Muscle of leg (tissue), 11 donors: Measurements from ENCODE around the gene CCT3. TPM values are rescaled to one million over a fixed set of nuclear protein-coding genes. Genes with fewer than 3 reads are reported as not detected.
"Not testable (repeated sequence)": the region's sequence is repeated elsewhere in the genome, so short reads cannot be mapped to it uniquely, and the experiment has no call there.

Experiments used
- DNase-seq: peaks from one replicate; pipeline ENCODE4 v3.0.0; 2013
- H3K27ac ChIP-seq: one replicate; pipeline ENCODE4 v1.5.1; 2013; ENCODE audit warnings: mild to moderate bottlenecking, low read length, control low read depth
- H3K27me3 ChIP-seq: one replicate; pipeline ENCODE4 v1.6.1; 2013; ENCODE audit warnings: low read length; ENCODE audit not compliant: control insufficient read depth, insufficient read depth
- H3K36me3 ChIP-seq: one replicate; pipeline ENCODE4 v1.6.1; 2013; ENCODE audit warnings: low read length; ENCODE audit not compliant: control insufficient read depth, insufficient read depth
- H3K4me1 ChIP-seq: one replicate; pipeline ENCODE4 v1.6.1; 2013; ENCODE audit warnings: low read length; ENCODE audit not compliant: control insufficient read depth, insufficient read depth
- H3K4me3 ChIP-seq: one replicate; pipeline ENCODE4 v1.5.1; 2013; ENCODE audit warnings: low read length, control low read depth
- H3K9me3 ChIP-seq: replicated peaks from 2 replicates; pipeline ENCODE4 v1.6.1; 2013; ENCODE audit warnings: low read depth, low read length; ENCODE audit not compliant: control insufficient read depth
- WGBS: methylation state at CpG from one replicate; pipeline ENCODE4 v1.1.5; 2013; ENCODE audit warnings: missing lambda C conversion rate; ENCODE audit not compliant: insufficient coverage; 5-methylcytosine and 5-hydroxymethylcytosine counted together
- polyA plus RNA-seq, 8 donors: library from polyadenylated mRNA; unstranded; fragments of 120-200 nt; gene quantifications; one replicate each; pipeline versions ENCODE4 v1.2.1 to v1.2.3, GENCODE V29; 2013; ENCODE audit warnings: inconsistent platforms in 1 of 8, low replicate concordance in 1 of 8; ENCODE audit not compliant: insufficient read length in 8 of 8, insufficient read depth in 1 of 8
- total RNA-seq: library from RNA; stranded (reverse); fragments of 120-200 nt; gene quantifications from one replicate; pipeline ENCODE4 v1.2.4, GENCODE V29; 2013

CCT3 gene
- total and polyA plus RNA-seq, 9 donors = 197 to 293 (median 225) TPM

DNA sequence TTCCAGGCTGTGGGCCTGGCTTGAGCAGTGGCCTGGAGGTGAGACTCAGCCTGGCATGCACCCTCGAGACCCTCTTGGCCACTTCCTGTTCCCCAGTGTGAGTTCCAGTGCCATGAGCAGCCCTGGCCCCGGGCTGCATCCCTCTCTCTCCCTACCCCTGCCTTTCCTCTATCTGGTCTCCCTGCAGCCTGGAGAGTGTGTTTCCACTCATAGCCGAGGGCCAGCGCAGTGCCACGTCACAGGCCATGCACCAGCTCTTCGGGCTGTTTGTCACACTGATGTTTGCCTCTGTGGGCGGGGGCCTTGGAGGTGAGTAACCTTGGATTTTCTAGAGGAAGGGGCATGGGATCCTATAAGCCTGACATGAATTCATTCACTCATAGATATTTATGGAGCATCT, 44.5 kb upstream of the CCT3 start:
- 50% methylated on average over 2 of the region's 7 CpGs for WGBS
- DNase-seq = no peak
- H3K36me3 ChIP-seq = no peaks in the 10 kb centered on the region
- H3K4me1 ChIP-seq = no peaks in the 10 kb centered on the region
- no peaks in the 10 kb centered on the region for H3K9me3 ChIP-seq
- H3K27me3 ChIP-seq = peaks cover 26% of the 10 kb centered on the region
- H3K4me3 ChIP-seq = no peak overlapping the region
- H3K27ac ChIP-seq = no peak overlapping the region

DNA sequence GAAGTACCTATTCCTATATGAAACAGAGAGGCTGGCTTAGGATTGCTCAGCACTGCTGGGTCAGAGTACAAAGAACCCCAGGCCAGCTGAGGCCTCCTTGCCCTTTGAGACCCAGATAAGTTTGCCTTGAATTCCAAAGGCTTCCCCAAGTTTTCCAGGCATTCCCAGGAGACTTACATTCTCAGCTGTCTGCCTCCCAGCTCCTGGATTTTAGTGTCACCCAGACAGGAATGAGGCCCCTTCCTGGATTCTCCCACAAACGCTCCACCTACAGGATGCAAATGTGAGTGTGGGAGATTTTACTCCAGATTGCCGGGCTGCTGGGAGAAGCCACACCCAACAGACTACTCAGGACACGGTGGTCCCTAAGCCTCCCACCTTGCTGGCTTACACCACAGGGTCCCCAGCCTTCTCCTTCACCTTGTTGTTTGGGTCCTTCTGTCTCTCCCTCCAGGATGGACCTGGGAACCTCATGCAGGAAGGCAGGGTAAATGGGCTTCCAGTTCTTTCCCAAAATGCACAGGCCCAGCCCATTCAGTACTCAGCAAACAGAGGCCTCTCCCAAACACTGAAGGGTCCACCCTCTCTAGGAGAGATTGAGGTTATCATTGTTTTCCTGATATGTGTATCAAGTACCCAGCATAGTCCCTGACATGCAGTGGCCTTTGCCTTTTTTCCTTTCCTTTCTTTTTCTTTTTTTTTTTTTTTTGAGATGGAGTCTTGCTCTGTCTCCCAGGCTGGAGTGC, 41.5 kb upstream of the CCT3 start:
- Histone ChIP-seq H3K27me3 (peaks cover 3% of the 10 kb centered on the region), H3K36me3 (no peaks in the 10 kb centered on the region), H3K27ac (no peak overlapping the region), H3K9me3 (no peaks in the 10 kb centered on the region), H3K4me3 (no peak overlapping the region), H3K4me1 (no peaks in the 10 kb centered on the region)
- no peak for DNase-seq
- WGBS = 10% methylated on average over 2 of the region's 3 CpGs

DNA sequence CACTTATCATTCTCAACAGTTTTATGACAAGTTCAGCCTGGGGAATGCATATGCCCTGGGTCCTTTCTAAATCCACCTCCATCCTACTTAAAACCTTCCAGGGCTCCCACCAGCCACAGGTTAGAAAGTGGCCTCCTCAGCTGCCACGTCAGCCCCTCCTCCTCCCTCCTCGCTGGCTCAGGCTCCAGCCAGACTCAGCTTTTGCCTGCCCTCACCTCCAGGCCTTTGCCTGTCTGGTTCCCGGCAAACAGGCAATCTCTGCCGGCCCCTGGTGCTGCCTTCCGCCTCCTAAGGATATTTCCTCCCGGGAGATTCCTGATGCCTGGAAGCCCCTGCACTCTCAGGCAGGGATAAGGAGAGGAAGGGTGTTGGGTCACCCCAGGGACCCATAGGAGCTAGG, 40.5 kb upstream of the CCT3 start:
- H3K27me3 ChIP-seq = peaks cover 7% of the 10 kb centered on the region
- no peak for DNase-seq
- no peaks in the 10 kb centered on the region for H3K9me3 ChIP-seq
- no peaks in the 10 kb centered on the region for H3K36me3 ChIP-seq
- 62% methylated on average over 2 of the region's 6 CpGs for WGBS
- H3K27ac ChIP-seq = no peak overlapping the region
- no peaks in the 10 kb centered on the region for H3K4me1 ChIP-seq
- no peak overlapping the region for H3K4me3 ChIP-seq

DNA sequence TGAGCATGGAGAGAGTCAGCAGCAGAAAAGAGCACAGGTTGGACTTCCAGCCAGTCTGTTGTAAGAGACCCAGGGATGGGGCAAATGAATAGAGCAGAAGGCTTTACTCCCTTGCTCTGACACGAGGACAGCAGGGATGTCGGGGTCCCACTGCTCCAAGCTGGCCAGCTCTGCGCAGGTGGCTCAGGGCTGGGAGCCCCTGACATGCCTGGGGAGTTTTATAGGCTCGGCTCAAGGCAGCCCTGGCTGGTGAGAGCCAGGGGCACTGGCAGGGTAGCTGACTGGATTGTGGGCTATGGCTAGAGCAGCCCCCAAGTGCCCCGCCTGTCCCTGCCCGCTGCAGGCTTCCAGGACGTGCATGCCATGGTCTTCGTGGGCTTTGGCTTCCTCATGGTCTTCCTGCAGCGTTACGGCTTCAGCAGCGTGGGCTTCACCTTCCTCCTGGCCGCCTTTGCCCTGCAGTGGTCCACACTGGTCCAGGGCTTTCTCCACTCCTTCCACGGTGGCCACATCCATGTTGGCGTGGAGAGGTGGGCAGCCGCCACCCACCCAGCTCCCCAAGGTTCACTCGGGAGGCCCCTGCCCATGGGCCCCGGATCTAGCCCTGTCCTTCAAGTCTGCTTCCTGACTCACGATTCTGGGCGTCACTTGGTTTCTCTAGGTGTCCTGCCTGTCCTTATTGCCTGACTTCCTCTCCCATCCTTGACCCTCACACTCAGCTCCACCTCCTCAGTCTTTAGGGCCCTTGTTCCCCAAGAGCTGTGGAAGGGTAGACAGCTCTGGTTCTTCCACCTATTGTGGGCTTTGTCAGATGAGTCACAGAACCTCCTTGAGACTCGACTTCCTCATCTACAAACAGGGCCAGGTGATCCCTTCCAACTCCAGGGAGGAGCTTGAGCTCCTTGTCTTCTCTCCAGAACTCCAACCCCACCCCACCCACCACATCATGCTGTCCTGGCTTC, 39.1 kb upstream of the CCT3 start:
- Histone ChIP-seq H3K4me3 (no peak overlapping the region), H3K9me3 (no peaks in the 10 kb centered on the region), H3K27ac (no peak overlapping the region), H3K36me3 (no peaks in the 10 kb centered on the region), H3K4me1 (no peaks in the 10 kb centered on the region), H3K27me3 (peaks cover 13% of the 10 kb centered on the region)
- 68% methylated on average over 20 of the region's 20 CpGs for WGBS
- DNase-seq = no peak

DNA sequence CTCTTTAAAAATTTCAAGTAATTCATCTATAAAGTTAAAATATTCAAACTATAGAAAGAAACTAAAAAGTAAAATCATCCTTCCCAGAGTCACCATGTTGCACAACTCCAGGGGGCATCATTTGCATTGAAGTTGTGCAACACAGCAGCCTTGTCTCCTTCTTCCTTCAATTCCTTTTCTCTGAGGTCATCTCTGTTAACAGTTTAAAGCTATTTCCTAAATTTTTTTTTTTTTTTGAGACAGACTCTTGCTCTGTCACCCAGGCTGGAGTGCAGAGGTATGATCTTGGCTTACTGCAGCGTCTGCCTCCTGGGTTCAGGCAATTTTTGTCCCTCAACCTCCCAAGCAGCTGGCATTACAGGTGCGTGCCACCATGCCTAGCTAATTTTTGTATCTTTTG, 38.1 kb upstream of the CCT3 start:
- 78% methylated on average over 2 of the region's 2 CpGs for WGBS

DNA sequence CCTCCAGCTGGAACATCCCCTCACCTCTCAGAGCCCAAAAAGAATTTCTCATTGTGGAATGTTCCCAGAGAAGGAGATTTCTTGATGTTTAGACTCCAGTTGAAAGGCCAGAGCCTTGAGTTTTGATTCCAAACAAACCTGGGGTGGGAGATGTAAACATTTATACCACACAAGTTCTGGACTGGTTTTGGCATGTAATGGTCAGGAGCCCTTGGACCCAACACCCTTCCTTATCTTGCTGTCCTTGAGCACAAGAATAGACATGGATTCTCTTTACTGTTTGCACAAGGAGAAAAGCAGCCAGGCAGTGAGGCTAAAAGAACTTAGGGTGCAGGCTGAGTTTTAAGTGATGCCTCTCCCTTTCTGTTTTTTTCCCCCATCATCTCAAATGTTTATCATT, 35.5 kb upstream of the CCT3 start:
- no peaks in the 10 kb centered on the region for H3K9me3 ChIP-seq
- peaks cover 9% of the 10 kb centered on the region for H3K4me1 ChIP-seq
- peaks cover 39% of the 10 kb centered on the region for H3K27me3 ChIP-seq
- H3K4me3 ChIP-seq = no peak overlapping the region
- no peaks in the 10 kb centered on the region for H3K36me3 ChIP-seq
- DNase-seq = no peak
- no peak overlapping the region for H3K27ac ChIP-seq

More for the DNA sequence above, 38.1 kb upstream of the CCT3 start:
- Histone ChIP-seq H3K4me1 (no peaks in the 10 kb centered on the region), H3K9me3 (no peaks in the 10 kb centered on the region), H3K36me3 (no peaks in the 10 kb centered on the region), H3K27me3 (peaks cover 20% of the 10 kb centered on the region), H3K4me3 (no peak overlapping the region), H3K27ac (no peak overlapping the region)
- DNase-seq = no peak

DNA sequence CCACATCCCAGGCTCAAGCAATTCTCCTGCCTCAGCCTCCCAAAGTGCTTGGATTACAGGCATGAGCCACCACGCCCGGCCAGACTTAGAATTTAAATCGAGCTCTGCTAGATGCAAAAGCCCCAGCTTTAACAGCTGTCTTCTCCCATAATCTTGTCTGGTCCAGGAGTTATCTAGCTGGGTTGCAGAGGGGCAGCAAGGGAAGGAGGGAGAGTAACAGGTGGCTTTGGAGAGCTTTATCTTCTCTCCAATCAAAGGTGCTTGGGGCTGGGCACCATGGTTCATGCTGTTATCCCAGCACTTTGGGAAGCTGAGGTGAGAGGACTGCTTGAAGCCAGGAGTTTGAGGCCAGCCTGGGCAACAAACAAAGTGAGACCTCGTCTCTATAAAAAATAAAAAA, 34.8 kb upstream of the CCT3 start:
- Histone ChIP-seq H3K27me3 (peaks cover 45% of the 10 kb centered on the region), H3K27ac (no peak overlapping the region), H3K4me3 (no peak overlapping the region), H3K36me3 (no peaks in the 10 kb centered on the region), H3K4me1 (peaks cover 9% of the 10 kb centered on the region), H3K9me3 (no peaks in the 10 kb centered on the region)
- no CpG with 5 or more reads among the region's 4 CpGs for WGBS
- DNase-seq = no peak

DNA sequence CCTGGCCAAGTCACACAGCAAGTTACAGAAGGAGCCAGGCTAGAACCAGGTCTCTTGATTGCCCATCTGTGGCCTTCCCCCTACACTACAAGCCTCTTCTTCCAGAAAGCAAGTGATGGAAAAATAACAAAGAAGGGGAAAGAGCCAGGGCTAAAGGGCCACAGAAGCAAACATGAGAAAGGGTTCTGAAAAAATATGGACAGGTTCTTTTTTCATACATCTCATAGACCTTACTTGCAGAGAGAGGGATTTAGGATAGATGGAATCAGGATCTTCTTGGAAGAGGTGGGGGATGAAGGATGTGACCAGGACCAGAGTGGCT, 34.1 kb upstream of the CCT3 start:
- peaks cover 49% of the 10 kb centered on the region for H3K27me3 ChIP-seq
- H3K9me3 ChIP-seq = no peaks in the 10 kb centered on the region
- H3K4me1 ChIP-seq = peaks cover 9% of the 10 kb centered on the region

DNA sequence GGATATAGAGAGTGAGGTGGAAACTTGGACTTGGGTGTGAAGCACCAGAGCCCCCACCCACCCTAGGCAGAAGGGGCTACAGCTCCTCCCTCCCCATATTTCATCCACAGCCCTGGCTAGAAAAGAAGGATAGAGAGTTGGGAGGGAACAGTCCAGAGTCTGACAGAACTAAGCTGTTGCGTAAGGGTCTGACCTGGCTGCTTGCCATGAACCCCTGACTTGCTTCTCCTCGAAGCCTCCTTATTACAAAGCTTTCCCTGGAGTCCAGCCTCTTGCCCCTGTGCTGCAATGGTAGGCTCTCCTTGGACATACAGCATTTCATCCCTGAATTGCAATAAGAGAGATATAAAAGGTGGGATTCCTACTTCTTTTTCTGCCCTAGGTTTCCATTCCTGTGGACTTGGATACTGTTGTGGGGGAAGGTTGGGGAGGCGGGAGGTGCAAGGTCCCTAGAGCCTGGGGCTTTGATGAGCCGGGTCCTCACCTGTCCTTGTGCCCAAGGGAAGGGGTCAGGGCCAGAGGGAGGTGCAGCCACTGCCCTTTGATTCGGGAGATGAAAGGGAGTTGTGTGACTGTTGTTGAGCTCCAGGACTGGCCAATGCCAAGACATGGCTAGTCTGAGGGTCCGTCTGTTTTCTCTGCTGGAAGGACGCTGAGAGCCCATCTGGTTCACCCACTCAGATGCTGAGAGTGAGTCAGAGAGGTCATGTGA, 33.6 kb upstream of the CCT3 start:
- H3K9me3 ChIP-seq = no peaks in the 10 kb centered on the region
- H3K27ac ChIP-seq = no peak overlapping the region
- WGBS = 34% methylated on average over 7 of the region's 7 CpGs
- H3K36me3 ChIP-seq = no peaks in the 10 kb centered on the region
- H3K4me3 ChIP-seq = no peak overlapping the region
- peaks cover 9% of the 10 kb centered on the region for H3K4me1 ChIP-seq
- H3K27me3 ChIP-seq = peaks cover 54% of the 10 kb centered on the region
- no peak for DNase-seq

More for the DNA sequence above, 34.1 kb upstream of the CCT3 start:
- H3K27ac ChIP-seq = no peak overlapping the region
- no peak overlapping the region for H3K4me3 ChIP-seq
- no peaks in the 10 kb centered on the region for H3K36me3 ChIP-seq
- no peak for DNase-seq

DNA sequence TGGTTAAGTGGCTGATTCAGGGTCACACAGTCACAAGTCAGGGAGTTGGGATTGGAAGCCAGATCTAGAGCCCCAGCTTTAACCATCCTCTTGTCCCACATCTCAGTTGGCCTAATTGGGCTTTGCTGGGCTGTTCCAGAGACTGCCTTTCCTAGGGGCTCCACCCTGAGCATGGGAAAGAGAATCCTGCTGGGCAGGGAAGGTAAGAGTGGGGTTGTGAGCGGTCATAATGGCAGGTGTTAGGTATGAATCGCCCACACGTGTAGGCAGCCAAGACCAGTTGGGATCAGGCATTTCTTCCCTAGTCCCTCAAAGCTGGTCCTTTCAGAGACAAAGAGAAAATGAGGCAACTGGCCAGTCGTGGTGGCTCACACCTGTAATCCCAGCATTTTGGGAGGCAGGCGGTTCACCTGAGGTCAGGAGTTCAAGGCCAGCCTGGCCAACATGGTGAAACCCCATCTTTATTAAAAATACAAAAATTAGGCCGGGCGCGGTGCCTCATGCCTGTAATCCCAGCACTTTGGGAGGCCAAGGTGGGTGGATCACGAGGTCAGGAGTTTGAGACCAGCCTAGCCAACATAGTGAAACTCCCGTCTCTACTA, 31.7 kb upstream of the CCT3 start:
- H3K4me3 ChIP-seq, H3K27ac ChIP-seq, H3K36me3 ChIP-seq, H3K4me1 ChIP-seq, DNase-seq, H3K9me3 ChIP-seq: not testable (repeated sequence)
- 94% methylated on average over 4 of the region's 10 CpGs for WGBS
- H3K27me3 ChIP-seq = peaks cover 63% of the 10 kb centered on the region
